HG03039 (cell line): ENCODE data around the gene ZNF267.
"Not testable (repeated sequence)": the region's sequence is repeated elsewhere in the genome, so short reads cannot be mapped to it uniquely, and the experiment has no call there.

Experiments
- ATAC-seq: cut with Tn5 transposase; IDR thresholded peaks from one replicate; pipeline ENCODE4 v1.9.1; 2021; ENCODE audit warnings: mild to moderate bottlenecking, moderate library complexity; ENCODE audit not compliant: unreplicated experiment

ZNF267 gene

GRCh38 chr16:31877876-31878642 is 4.5 kb downstream of the ZNF267 start:
- no peak for ATAC-seq

DNA sequence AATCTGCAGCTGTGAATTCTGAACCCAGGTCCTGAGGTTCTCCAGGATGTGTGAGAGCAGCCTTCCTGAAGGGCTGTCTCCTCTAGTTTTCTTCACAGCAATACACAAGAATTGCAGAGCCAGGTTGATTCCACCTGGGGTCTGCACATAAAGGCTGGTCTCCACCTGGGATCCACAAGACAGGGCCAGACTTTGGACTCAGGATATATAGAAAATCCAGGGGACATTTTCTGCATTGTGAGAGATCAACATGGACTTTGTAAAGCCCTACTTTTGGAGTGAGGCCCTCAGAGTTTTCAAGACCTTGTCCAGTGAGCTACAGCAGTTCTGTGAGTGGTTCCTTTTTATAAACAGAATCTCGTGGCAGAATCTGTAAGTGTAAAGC is 6.3 kb downstream of the ZNF267 start:
- ATAC-seq, result no peak

GRCh38 chr16:31880322-31880979 is 6.8 kb downstream of the ZNF267 start:
- ATAC-seq, result peak; percentile 50

- no peak for ATAC-seq
Measured at GRCh38 chr16:31886227-31886626, 12.6 kb downstream of the ZNF267 start.

- ATAC-seq, result no peak
Measured at GRCh38 chr16:31888735-31889134, 15.1 kb downstream of the ZNF267 start.

DNA sequence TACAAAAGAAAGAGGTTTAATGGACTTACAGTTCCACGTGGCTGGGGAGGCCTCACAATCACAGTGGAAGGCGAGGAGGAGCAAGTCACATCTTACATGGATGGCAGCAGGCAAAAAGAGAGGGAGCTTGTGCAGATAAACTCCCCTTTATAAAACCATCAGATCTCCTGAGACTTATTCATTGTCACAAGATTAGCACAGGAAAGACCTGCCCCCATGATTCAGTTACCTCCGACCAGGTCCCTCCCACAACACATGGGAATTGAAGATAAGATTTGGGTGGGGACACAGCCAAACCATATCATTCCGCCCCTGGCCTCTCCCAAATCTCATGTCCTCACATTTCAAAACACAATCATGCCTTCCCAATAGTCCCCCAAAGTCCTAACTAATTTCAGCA is 18.5 kb downstream of the ZNF267 start:
- ATAC-seq, result not testable (repeated sequence)

- no peak for ATAC-seq
Measured at GRCh38 chr16:31893824-31894223, 20.2 kb downstream of the ZNF267 start.

- no peak for ATAC-seq
Measured at GRCh38 chr16:31897283-31897682, 23.7 kb downstream of the ZNF267 start.

GRCh38 chr16:31899505-31899904 is 25.9 kb downstream of the ZNF267 start:
- no peak for ATAC-seq

DNA sequence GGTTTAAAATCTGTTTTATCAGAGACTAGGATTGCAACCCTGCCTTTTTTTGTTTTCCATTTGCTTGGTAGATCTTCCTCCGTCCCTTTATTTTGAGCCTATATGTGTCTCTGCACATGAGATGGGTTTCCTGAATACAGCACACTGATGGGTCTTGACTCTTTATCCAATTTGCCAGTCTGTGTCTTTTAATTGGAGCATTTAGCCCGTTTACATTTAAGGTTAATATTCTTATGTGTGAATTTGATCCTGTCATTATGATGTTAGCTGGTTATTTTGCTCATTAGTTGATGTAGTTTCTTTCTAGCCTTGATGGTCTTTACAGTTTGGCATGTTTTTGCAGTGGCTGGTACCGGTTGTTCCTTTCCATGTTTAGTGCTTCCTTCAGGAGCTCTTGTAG is 31.0 kb downstream of the ZNF267 start:
- not testable (repeated sequence) for ATAC-seq

GRCh38 chr16:31913668-31914067 is 40.1 kb downstream of the ZNF267 start:
- no peak for ATAC-seq

GRCh38 chr16:31916056-31916488 is 42.5 kb downstream of the ZNF267 start:
- ATAC-seq, result no peak

- ATAC-seq, result no peak
Measured at GRCh38 chr16:31920373-31920772, 46.8 kb downstream of the ZNF267 start.

GRCh38 chr16:31951806-31952205 is 78.2 kb downstream of the ZNF267 start:
- ATAC-seq, result not testable (repeated sequence)

GRCh38 chr16:31952206-31952605 is 78.6 kb downstream of the ZNF267 start:
- ATAC-seq, result not testable (repeated sequence)

DNA sequence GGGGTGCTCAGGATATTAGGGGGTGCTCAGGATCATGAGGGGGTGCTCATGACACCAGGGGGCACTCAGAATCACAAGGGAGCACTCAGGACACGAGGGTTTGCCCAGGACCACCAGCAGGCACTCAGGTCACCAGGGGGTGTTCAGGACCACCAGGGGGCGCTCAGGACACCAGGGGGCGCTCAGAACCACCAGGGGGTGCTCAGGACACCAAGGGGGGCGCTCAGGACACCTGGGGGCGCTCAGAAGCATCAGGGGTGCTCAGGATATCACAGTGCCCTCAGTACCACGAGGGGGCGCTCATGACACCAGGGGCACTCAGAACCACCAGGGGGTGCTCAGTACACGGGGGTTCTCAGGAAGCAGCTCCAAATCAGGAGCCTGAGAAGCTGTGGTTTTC is 82.6 kb downstream of the ZNF267 start:
- not testable (repeated sequence) for ATAC-seq

- ATAC-seq, result not testable (repeated sequence)
Measured at GRCh38 chr16:31960186-31960910, 86.7 kb downstream of the ZNF267 start.
